Measurements from ENCODE around the gene STIP1.
A peak's percentile ranks its signal among the peaks of the same experiment; 100 is the strongest.
"Not testable (repeated sequence)": the region's sequence is repeated elsewhere in the genome, so short reads cannot be mapped to it uniquely, and the experiment has no call there.

STIP1 gene

GRCh38 chr11:64243236-64243854, 57.4 kb downstream of the STIP1 start:
- FAIRE-seq (no peak), DNase-seq (ENCODE audit: insufficient read length) (no peak)
- TF ChIP-seq TAF1 (IDR thresholded peaks at IDR 0.05; ENCODE audit: borderline replicate concordance, low read depth, low read length): no peak
- peak; percentile 88 for TF ChIP-seq POLR2AphosphoS5 (IDR thresholded peaks at IDR 0.05; ENCODE audit: low read depth, low read length)
- TF ChIP-seq POLR2A (IDR thresholded peaks at IDR 0.05; ENCODE audit: low read depth, low read length): peak; percentile 40; the same call in 1 of the 2 replicates

- FAIRE-seq (no peak), DNase-seq (ENCODE audit: insufficient read length) (no peak)
Observed at GRCh38 chr11:64244107-64244506, 58.1 kb downstream of the STIP1 start.

GRCh38 chr11:64244966-64245365, 59.0 kb downstream of the STIP1 start:
- no peak for TF ChIP-seq TAF1 (IDR thresholded peaks at IDR 0.05; ENCODE audit: borderline replicate concordance, low read depth, low read length)
- no peak for TF ChIP-seq POLR2A (IDR thresholded peaks at IDR 0.05; ENCODE audit: low read depth, low read length)
- no peak for TF ChIP-seq POLR2AphosphoS5 (IDR thresholded peaks at IDR 0.05; ENCODE audit: low read depth, low read length)
- FAIRE-seq (no peak), DNase-seq (ENCODE audit: insufficient read length) (no peak)

More at GRCh38 chr11:64244107-64244506, 58.1 kb downstream of the STIP1 start:
- no peak for TF ChIP-seq POLR2A (IDR thresholded peaks at IDR 0.05; ENCODE audit: low read depth, low read length)
- TF ChIP-seq TAF1 (IDR thresholded peaks at IDR 0.05; ENCODE audit: borderline replicate concordance, low read depth, low read length): no peak
- TF ChIP-seq POLR2AphosphoS5 (IDR thresholded peaks at IDR 0.05; ENCODE audit: low read depth, low read length): no peak

DNA sequence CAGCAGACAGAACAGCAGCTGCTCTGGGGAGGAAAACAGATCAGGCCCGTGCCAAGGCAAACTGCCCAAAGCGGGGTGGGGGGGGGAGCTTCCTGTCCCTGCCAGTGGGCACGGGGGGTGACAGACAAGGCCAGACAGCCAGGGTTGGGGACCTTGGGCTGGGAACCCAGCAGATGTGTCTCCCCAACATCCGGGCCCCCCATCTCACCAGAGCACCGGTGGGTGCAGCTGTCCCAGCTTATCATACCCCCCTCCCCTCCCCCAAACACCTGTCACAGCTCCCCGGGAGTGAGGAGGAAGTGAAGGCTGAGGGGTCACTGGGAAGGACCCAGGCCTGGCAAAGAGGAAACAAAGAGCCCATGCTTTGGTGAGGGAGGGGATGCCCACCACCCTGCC, 59.4 kb downstream of the STIP1 start:
- TF ChIP-seq TAF1 (IDR thresholded peaks at IDR 0.05; ENCODE audit: borderline replicate concordance, low read depth, low read length): no peak
- no peak for TF ChIP-seq POLR2AphosphoS5 (IDR thresholded peaks at IDR 0.05; ENCODE audit: low read depth, low read length)
- no peak for TF ChIP-seq POLR2A (IDR thresholded peaks at IDR 0.05; ENCODE audit: low read depth, low read length)
- DNase-seq (ENCODE audit: insufficient read length) (no peak), FAIRE-seq (no peak)

DNA sequence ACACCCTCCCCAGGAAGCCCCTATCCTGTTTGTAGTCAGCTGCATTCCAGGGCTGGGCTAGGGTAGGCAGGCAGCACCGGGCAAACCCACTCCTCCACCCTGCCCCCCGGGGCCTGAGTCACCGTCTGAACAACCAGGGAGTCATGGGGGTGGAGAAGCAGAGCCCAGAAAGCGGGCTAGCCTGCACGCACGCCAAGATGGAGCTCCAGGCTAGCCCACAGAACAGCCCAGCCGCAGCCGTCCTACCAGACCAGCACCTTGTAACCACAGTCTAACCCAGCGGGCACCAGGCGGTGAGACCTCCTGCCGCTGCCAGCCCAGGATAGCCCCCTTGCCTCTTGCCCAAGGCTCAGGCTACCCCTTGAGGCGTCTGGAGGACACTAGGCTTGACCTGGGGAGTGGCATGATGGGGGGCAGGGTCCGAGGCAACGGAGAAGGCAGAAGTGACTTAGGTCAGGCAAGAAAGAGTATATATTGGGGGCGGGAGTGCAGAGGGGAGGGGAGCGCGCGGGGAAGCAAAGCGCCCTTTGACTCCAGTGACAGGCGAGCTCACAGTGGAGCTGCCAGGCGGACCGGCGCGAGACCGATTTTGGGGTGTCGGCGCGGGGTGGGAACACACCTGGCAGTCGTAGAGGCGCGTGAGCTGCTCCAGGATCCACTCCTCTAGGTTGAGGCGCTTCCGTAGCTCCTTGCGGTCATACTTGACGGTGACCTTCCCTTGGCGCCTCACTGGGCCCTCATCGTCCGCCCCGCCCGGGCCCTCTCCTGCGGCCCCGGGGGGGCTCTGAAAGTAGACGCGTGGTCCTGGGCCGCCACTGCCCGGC, 60.0 kb downstream of the STIP1 start:
- FAIRE-seq: peak; percentile 44
- no peak for TF ChIP-seq POLR2A (IDR thresholded peaks at IDR 0.05; ENCODE audit: low read depth, low read length)
- TF ChIP-seq TAF1 (IDR thresholded peaks at IDR 0.05; ENCODE audit: borderline replicate concordance, low read depth, low read length): 0 out of 2 replicates have a peak, but pooled peaks have one; percentile 39
- DNase-seq (ENCODE audit: insufficient read length): no peak

GRCh38 chr11:64246621-64246870, 60.6 kb downstream of the STIP1 start:
- peak; percentile 24 for FAIRE-seq
- not testable (repeated sequence) for DNase-seq (ENCODE audit: insufficient read length)

DNA sequence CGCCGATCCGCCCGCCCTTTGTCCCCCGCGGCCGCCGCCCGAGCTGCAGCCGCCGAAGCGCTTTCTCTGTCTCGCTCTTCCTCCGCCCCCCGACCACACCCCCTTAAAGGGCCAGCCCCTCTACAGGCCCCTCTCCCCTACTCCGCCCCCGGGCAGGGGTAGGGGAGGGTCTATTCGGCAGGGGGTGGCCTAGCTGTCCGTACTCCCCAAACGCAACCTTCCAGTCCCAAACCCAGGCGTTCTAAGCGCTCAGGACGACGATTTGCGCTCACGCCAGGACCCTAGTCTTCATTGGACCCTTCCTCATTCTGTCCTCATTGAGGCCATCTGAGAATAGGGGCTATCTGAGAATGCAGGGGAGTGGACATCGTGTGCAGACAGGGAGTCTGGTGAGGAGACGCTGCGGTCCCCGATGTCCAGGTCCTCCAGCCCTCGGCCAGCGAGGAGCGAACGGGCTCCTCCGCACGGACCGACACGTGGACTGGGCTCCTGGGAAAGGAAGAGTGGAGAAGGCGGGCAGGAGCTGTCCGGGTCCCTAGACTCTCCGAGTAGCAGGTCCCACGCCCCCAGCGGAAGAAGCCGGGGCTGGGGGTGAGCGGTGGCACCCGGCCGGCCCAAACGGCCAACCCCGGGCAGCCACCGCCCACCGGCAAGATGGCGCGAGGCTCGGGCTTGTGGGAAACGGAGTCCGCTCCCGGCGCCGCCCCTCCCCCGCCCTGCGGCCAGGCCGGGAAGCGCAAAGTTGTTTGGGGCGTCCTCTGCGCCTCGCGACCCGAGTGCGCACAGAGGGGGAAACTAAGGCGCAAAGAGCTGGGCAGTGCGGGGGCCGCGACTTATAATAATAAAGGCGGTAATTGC, 61.1 kb downstream of the STIP1 start, which contains the start of gene PPP1R14B:
Gene PPP1R14B (minus strand): TSS at position 73 of the 858 bp plus-strand sequence. CDS start 270 bp downstream, outside the sequence.
- FAIRE-seq: peak; percentile 60
- TF ChIP-seq POLR2A (IDR thresholded peaks at IDR 0.05; ENCODE audit: low read depth, low read length): no peak
- TF ChIP-seq TAF1 (IDR thresholded peaks at IDR 0.05; ENCODE audit: borderline replicate concordance, low read depth, low read length): no peak
- TF ChIP-seq POLR2AphosphoS5 (IDR thresholded peaks at IDR 0.05; ENCODE audit: low read depth, low read length): no peak
- peak; percentile 91 for DNase-seq (ENCODE audit: insufficient read length)

DNA sequence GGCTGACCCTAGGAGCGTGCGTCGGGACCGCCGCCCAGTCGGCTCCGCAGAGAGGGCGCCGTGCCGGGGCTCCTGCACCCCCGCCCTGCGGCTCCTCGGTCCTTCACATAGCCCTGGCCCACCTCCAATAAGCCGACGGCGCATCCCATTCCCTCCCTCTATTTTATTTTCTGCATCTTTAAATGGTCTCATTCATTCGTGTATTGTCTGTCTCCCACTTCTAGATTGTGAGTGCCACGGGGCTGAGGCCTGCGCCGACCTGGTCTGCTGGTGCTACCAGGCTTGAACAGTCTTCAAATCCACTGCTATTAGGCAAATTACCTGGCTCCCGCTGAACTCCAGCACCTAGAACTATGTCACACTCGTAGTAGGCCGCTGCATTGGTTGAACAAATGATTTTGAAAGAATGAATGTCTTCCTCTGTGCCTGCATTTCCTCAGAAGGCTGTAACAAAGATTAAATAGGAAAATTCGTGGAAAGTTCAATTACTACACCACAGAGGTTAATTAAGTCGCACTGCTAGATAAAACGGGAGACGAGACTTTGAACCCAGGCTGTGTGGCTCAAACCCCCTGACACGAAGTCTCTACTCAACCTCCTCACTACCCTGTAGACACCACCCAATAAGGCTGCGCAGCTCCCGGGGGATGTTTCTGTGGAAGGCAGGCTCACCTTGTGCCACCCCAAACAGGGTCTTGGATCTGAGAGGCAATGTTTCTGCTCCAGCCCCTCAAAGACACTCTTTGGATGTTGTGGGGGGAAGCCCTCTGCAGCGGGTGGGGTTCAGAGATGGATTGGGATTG, 62.0 kb downstream of the STIP1 start:
- FAIRE-seq (no peak), DNase-seq (ENCODE audit: insufficient read length) (no peak)
- TF ChIP-seq POLR2AphosphoS5 (IDR thresholded peaks at IDR 0.05; ENCODE audit: low read depth, low read length) (no peak), TAF1 (IDR thresholded peaks at IDR 0.05; ENCODE audit: borderline replicate concordance, low read depth, low read length) (no peak), POLR2A (IDR thresholded peaks at IDR 0.05; ENCODE audit: low read depth, low read length) (no peak)

DNA sequence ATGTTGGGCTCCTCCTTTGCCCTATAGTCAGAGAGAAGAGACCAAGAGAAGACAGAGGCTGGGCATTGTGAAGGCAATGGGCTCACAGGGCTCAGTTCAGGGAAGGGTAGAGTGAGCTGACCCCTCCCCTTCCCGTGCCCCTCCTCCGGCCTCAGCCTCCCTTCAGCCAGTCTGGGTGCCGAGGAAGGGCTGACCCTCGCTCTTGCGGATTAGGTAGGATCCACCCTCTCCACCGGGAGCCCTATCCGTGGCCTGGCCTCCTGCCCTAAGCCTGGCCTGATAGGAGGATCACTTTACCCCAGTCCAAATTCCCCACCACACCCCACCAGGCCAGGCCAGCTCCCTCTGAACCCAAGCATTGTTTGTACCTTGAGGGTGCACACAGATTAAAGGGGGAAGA, 62.6 kb downstream of the STIP1 start:
- TF ChIP-seq POLR2A (IDR thresholded peaks at IDR 0.05; ENCODE audit: low read depth, low read length): no peak
- no peak for TF ChIP-seq POLR2AphosphoS5 (IDR thresholded peaks at IDR 0.05; ENCODE audit: low read depth, low read length)
- TF ChIP-seq TAF1 (IDR thresholded peaks at IDR 0.05; ENCODE audit: borderline replicate concordance, low read depth, low read length): no peak
- FAIRE-seq (no peak), DNase-seq (ENCODE audit: insufficient read length) (no peak)

- DNase-seq (ENCODE audit: insufficient read length): no peak
- FAIRE-seq: no peak
- TF ChIP-seq POLR2AphosphoS5 (IDR thresholded peaks at IDR 0.05; ENCODE audit: low read depth, low read length) (no peak), POLR2A (IDR thresholded peaks at IDR 0.05; ENCODE audit: low read depth, low read length) (no peak), TAF1 (IDR thresholded peaks at IDR 0.05; ENCODE audit: borderline replicate concordance, low read depth, low read length) (no peak)
Observed at GRCh38 chr11:64249038-64249437, 63.1 kb downstream of the STIP1 start.
